SHP77 (cell line): ENCODE data around the gene ZNF766.
"Not testable (repeated sequence)": the region's sequence is repeated elsewhere in the genome, so short reads cannot be mapped to it uniquely, and the experiment has no call there.

Source experiments
- DNase-seq, 2 experiments: peaks; one replicate each; lab custom pipeline; 2025; lab: John Stamatoyannopoulos, UW

The ZNF766 gene

DNA sequence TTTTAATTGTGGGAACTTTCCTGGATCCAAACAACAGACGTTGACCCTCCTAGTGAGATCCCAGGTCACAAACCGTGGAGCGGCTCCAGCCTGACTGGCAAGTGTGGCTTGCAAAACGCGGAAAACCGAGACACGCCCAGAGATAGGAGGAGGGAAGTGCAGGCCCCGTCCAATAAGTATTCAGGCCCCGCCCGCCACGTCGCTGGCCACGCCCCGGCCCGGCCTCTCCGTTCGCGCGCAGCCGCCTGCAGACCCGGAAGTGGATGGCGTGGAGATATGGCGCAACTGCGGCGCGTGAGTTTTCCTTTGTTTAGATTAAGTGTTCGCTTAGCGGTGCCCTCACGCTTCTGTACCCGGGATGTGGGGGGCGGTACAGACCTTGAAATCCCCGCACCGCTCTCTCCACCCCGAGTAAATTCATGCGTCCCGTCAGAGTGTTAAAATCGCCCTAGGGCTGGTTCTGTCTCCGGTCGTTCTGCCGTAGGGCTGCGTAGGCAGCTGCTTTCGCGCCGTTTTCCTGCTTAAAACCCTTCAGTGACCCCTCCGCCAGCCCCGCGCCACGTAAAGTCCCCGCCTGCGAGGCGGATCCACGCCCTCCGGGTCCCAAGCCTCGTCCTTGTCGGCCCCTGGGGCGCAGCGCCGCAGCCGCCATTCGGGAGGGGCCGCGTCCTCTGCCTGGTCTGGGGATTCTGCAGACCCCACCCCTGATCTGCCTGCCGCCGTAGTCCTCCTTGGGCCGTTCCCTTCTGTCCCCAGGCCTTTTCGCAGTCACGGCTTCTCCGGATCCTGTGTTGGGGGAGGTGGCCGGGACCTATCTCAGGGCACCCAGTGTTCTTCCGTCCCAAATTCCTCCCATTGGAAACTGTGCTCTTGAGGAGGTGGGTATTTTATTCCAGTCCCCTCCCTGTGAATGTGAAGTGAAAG, at the start of gene ZNF766:
TSS of gene ZNF766 (plus strand) at position 250 of the 924 bp plus-strand sequence. CDS start at position 277, 27 bp downstream.
- DNase-seq = peak; percentile 90 to 94

DNA sequence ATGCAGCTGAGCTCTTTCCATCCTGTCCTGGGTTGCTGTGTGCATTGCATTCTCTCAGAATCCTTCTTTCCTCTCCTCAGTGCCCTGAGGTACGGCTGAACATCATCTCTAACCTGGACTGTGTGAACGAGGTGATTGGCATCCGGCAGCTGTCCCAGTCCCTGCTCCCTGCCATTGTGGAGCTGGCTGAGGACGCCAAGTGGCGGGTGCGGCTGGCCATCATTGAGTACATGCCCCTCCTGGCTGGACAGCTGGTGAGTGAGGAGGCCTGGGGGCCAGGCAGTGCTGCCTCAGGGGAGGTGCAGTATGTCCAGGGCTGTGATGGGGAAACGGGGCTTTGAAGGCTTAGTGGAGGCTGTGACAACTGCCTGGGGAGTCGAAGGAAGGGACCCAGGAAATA, 49.8 kb upstream of the ZNF766 start:
- DNase-seq = no peak

DNA sequence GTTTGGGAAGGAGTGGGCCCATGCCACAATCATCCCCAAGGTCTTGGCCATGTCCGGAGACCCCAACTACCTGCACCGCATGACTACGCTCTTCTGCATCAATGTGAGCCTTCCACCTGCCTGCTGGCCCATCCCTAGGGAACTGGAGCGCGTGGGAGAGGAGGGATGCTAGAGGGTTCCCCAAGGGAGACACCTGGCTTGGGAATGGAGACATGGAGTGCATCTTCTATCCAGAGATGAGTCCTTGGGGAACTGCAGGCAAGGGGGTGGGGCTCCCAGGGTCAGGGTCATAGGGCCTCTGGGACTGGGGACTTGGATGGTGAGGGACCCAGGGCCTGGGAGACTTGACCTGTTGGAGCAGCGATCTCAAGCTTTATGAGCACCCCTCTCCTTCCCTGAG, 48.4 kb upstream of the ZNF766 start:
- no peak for DNase-seq

DNA sequence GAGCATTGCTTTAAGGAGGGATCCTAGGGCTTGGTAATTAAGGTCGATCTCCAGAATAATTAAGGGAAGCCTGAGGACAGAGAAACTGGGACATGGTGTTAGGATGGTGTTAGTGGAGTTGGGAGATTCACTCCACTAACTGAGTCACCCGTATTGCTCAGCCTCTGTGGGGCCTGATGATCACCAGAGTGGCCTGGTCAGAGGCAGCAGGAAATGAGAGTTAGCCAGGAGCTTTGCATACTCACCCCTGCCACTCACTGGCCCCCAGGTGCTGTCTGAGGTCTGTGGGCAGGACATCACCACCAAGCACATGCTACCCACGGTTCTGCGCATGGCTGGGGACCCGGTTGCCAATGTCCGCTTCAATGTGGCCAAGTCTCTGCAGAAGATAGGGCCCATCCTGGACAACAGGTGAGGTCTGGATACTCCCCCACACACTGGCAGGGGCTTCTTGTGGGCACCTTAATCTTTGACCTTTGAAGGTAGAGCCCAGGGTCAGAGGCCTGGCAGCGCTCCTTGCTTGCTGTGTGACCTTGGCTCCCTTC, 47.5 kb upstream of the ZNF766 start:
- DNase-seq = no peak

DNA sequence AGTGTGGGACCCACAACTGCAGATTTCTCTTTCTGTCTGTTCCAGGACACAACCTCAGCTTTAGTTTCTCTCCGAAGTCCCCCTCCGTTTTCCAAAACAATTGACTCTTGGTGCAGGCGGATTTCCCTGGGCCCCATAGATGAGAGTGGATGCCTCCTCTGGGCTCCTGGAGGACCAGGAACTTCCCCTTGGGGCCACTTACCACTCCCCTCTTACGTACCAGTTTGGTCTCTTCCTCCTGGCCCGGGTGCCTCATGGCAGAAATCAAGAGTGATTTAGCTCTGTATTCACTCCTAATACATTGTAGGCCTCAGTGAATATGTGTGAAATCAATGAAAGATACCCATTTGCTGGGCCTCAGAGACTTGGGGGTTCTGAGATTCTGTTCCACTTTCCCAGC, 45.2 kb upstream of the ZNF766 start:
- no peak for DNase-seq

DNA sequence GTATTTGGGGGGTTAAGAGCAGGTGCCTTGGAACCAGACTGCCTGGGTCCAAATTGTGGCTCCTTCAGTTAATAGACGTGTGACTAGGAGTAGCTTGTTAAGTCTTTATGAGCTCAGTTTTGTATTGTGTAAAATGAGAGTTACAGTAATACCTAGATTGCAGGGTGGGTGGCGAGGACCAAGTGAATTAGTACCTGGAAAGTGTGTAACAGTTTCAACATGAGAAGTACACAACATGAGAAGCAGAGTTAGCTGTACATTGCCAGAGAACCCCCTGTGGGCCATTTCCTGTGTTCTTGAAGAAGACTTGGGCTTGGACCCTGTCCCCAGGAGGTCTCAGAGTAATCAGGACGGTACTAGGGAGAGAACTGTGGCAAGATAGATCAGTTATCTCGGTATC, 42.7 kb upstream of the ZNF766 start:
- DNase-seq = no peak

DNA sequence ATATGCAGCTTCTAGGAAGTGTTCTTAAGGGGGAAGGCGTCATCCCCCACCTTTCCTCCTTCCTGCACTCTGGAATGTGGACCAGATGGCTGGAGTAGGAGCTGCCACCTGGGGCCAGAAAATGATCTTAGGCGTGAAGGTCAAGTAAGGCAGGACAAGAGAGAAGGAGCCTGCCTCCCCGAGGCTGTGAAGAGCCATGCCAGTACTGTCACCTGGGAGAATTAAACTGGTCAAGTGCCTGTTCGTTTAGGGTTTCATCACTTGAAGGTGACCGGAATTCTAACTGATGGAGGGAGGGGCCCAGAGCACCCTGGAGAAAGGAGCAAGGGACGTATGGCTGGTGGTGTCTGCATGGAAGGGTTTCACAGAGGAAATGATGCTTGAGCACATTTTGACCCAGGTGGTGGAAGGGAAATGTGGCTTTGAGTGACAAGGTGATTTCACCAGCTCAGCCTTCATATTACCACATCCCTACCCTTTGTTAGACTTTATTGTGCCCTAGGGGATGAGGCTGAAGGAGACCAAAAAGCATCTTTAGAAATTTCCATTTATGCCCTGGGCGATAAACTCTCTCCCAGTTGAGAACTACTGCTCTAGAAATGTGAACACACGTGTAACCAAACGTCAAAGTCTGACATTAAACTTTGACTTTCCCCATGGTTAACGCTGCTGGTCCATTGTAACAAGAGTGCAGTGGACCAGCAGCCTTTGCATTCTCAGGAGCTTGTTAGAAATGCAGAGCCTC, 42.0 kb upstream of the ZNF766 start:
- no peak for DNase-seq

DNA sequence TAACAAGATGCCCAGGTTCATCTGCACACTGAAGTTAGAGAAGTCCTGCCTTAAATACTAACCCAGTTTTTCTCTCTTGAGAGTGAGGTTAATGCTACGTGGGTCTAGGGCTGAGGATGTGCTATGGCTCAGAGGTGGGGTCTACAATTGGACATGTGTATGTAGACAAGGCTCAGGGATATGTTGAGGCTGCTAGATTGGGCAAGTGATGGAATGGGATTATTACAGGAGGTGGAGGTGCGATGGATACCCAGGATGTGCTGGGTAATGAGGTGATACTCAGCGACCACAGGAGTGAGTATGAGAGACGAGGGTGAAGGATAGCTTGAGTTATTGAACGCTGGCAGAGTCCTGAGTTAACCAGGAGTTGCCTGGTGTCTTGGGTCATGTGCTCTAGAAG, 41.4 kb upstream of the ZNF766 start:
- no peak for DNase-seq

DNA sequence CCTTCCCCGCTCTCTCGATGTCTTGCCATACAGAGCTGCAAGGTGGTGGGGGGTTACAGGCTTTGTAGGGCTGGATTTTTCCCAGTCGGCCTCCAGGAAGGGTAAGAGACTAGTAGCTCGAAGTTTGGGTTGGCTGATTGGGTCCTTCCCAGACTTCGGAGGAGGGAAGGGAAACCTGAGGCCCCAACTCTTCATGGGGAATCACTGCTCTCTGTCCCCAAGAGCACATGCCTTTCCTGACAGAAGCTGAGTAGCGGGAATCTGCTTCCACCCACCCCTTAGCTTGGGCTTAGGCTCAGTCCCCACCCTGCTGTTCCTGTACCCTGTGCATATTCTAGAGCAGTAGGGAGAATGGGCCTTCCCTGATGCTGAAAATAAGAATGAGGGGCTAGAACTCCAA, 39.9 kb upstream of the ZNF766 start:
- DNase-seq = no peak

DNA sequence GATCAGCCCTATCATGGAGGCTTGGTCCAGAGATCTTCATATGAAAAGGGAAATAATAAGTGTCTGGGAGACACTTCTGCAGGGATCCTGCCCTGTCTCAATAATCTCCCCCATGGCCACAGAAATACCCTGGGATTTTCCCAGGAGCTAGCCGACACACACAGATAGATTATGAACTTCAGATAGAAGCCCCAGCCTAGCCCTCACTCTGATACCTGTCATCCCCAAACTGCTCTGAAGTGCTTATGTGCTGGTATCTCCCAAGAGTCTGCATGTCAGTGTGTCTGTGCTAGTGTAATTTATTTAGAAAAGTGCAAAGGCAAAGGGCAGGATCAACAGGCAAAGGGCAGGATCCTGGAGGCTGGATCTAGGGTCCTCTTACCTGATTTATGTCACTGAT, 38.7 kb upstream of the ZNF766 start:
- DNase-seq = no peak

DNA sequence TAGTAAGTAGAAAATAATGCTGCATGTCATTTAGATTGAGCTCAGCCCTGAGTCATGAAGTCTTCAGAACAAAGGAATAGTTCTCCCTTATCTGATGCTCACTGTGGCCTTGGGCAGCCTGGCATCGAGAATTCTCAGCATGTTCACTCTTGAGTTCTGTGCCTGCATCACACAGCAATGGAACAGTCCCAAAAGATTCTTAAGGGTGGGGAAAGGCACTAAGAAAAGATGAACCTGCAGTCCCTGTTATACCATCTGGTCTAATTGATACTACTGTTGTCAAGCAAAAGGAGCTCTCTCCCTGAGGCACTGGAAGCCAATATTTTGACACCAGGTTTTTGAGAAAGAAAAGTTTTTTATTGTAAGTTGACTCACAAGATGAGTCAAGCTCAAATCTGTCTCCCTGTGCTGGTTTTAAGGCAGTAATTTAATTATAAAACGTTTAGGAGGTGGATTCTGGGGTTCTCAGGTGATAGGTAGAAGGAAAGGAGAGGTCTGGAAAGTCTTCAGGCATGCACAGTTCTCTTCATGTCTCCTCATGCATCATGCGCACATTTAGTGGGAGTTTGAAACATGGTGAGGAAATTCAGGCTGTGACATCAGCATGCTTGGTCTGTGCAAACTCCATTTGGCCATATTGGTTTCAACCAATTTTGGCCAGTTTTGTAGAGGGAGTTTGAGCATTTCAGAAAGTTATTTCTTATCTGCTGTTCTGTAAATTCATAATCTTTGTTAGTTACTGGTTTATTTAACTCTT, 38.1 kb upstream of the ZNF766 start:
- DNase-seq = no peak

DNA sequence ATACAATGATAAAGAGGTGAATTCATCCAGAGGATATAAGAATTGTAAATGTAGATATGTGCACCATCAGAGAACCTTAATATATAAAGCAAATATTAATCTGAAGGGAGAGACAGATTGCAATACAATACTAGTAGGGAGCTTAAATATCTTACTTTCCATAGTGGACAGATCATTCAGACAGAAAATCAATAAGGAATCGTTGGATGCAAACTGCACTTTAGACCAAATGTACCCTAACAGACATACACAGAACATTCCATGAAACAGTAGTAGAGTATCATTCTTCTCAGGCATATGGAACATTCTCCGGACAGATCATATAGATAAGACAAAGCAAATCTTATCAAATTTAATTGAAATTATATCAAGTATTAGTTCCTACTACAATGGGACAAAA, 35.0 kb upstream of the ZNF766 start:
- DNase-seq = no peak

DNA sequence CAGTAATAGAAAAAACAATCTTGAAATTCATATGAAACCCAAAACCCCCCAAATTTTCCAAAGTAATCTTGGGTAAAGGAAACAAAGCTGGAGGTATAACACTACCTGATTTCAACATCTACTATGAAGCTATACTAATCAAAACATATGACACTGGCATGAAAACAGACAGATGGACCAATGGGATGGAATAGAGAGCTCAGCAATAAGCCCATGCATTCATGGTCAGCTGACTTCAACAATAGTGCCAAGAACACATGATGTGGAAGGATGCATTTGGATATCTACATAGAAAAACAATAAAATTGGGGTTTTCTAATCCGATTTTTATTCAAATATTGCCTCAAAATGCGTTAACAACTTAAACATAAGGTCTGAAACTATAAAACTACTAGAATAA, 32.2 kb upstream of the ZNF766 start:
- DNase-seq = no peak

DNA sequence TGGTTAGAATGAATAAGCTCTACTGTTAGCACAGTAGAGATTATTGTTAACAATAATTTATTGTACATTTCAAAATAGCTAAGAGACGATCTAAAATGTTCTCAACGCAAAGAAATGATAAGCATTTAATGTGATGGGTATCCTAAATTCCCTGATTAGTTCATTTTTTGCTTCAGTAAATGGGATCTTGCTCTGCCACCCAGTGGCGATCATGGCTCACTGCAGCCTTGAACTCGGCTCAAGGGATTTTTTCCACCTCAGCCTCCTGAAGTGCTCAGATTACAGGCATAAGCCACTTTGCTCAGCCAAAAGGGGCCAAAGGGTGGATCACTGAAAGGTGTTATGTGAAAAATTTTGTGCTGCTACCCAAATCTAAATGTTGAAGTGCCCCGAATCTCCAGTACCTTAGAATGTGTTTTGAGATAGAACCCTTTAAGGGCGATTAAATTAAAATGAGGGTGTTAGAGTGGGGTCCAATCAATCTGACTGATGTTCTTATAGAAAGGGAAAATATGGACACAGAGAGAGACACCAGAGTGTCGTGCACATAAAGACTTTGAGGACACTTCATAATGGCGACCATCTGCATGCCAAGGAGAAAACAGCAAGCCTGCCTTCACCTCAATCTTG, 31.5 kb upstream of the ZNF766 start:
- peak; percentile 17 to 51 for DNase-seq

DNA sequence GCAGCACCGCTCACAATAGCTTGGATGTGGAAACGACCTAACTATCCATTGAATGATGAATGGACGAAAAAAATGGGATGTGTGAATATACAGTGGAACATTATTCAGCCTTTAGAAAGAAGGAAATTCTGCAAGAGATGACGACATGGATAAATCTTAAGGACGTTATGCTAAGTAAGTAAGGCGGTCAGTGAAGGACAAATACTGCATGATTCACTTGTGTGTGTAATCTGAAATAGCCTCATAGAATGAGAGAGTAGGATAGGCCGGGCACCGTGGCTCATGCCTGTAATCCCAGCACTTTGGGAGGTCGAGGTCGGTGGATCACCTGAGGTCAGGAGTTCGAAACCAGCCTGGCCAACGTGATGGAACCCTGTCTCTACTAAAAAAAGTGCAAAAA, 25.4 kb upstream of the ZNF766 start:
- no peak for DNase-seq

DNA sequence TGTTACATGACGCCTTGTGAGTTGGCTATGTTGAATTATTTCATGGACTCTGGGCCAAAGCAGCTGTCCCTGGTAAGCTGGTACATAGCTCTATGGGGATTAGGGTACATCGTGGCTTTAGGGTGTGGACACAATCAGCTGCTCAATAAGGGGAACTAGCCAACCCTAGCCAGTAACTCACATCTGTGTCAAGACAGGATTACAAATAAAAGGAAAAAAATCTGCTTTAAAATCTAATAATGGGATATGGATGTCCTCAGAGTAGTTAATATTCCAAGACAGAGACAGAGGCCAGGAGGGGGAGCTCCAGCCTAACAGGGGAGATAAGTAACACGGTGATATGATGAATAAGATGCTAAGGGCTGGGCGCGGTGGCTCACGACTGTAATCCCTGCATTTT, 21.1 kb upstream of the ZNF766 start:
- peak; percentile 24 to 32 for DNase-seq

DNA sequence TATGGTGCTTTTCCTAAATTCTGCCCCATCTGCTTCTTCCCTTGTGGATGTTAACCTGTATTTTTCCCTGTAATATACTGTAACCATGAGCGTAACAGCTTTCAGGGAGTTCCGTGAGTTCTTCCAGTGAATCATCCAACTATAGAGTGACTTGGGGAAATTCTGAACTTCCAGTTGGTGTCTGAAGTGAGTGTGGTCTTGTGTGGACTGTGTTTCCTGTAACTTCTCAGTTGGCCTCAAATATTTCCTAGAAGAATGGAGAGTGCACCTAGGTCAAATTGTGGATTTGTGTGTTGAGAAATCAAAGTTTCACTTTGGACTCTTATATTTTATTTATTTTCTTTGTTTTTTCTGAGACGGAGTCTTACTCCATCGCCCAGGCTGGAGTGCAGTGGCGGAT, 11.0 kb upstream of the ZNF766 start:
- DNase-seq = no peak

DNA sequence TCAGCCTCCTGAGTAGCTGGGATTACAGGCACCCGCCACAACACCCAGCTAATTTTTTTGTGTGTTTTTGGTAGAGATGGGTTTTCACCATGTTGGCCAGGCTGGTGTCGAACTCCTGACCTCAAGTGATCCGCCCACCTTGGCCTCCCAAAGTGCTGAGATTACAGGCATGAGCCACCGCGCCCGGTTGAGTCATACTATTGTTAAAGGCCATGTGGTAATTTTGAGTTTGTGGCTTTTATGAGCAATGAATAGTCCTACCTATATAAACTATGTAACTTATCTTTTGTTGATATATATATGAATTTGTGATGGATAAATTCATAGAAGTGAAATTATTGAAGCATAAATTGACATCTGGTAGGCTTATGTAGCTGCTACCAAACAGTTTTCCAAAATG, 3.8 kb upstream of the ZNF766 start:
- DNase-seq = not testable (repeated sequence)

DNA sequence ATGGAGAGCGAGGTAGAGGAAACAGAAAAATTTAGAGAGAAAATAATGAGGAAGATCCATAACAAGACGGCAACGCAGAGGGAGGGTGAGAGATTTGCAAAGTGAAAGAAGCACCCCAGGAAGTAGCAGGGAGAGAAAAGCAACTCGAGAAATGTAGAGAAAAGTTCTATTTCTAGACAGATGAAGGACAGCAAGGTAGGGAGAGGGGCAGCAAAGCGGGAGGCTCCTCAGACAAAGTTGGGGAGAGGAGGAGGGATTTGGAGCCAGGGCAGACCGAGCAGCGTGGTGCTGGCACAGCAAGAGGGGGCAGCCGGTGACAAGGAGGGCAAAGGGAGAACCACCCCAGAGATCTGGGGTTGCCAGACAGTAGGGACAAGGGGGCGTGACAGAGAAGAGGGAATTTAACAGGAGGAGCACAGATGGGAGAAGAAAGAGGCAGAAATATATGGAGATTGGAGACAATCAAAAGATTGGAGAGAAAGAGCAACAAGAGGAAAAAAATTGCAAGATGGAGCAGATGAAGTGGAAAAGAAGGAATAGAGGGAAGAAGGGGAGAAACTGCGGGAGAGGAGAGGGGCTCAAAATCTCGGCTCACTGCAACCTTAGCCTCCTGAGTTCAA, 989 bp downstream of the ZNF766 start:
- no peak for DNase-seq

DNA sequence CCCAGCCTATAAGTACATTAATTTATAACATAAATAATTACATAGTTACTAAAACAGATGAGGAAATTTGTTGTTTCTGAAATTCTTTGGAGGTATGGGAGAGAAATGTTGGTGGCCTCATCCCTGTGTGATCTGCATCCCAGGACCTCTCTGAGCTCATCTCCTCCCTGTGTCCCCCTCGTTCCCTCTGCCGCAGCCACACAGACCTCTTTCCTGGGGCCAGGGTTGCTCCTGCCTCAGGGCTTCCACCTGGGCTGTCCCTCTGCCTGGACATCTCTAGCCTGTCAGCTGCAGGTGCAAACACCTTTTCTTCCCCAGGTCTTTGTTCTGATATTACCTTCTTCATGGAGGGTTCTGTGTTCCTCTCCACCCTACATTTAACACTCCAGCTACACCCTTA, 3.9 kb downstream of the ZNF766 start:
- DNase-seq = no peak

DNA sequence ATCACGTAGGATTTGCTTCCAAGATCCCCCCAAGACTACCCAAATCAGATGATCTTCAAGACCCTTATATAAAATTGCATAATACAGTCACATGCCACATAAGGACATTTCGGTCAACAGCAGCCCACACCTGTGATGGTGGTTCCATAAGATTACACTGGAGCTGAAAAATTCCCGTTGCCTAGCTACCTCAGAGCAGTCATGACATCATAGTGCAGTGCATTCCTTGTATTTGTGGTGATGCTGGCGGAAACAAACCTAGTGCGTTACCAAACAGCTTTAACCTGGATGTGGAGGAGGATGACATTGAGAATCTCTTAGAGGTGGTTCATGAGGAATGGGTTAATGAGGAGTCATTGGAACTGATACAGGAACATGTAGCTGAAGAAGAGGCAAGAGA, 4.8 kb downstream of the ZNF766 start:
- DNase-seq = no peak
